ENCODE results near the gene DENND1A. TPM values are rescaled to one million over a fixed set of nuclear protein-coding genes. Genes with fewer than 3 reads are reported as not detected.

The DENND1A gene
- polyA plus RNA-seq, 2 of the 4 experiments (the other 2 are of a cell fraction): 15.1 to 21.9 TPM

GRCh38 chr9:123419091-123419490 is 510.8 kb downstream of the DENND1A start:
- FAIRE-seq: no peak
- H3K27ac ChIP-seq: no peak overlapping the region
- DNase-seq (ENCODE audit: low read depth in 1 of 2, low spot score in 1 of 2): no peak
- H3K4me3 ChIP-seq: no peak overlapping the region
- TF ChIP-seq RAD21 (conservative IDR thresholded peaks at IDR 0.05 in 1 of 2, IDR thresholded peaks at IDR 0.05 in 1 of 2) (no peak), JUN (IDR thresholded peaks at IDR 0.05) (no peak), FOXS1 (CRISPR knock-in tag; IDR thresholded peaks at IDR 0.05) (no peak), NFE2L2 (conservative IDR thresholded peaks at IDR 0.05; ENCODE audit: low read length) (no peak), GATA3 (IDR thresholded peaks at IDR 0.05; ENCODE audit: borderline replicate concordance) (no peak), PHF8 (IDR thresholded peaks at IDR 0.05; ENCODE audit: borderline replicate concordance, low read depth) (no peak), FOSL2 (IDR thresholded peaks at IDR 0.05) (no peak), FOSL2 (CRISPR knock-in tag; IDR thresholded peaks at IDR 0.05) (no peak), PBX3 (IDR thresholded peaks at IDR 0.05) (no peak), CHD4 (IDR thresholded peaks at IDR 0.05; ENCODE audit: borderline replicate concordance) (no peak), NPAS2 (CRISPR knock-in tag; IDR thresholded peaks at IDR 0.05; ENCODE audit: borderline replicate concordance) (no peak), MAZ (IDR thresholded peaks at IDR 0.05; ENCODE audit: borderline replicate concordance, low read depth, low read length) (no peak), HMGXB4 (CRISPR knock-in tag; IDR thresholded peaks at IDR 0.05; ENCODE audit: borderline replicate concordance) (no peak), HOXB5 (CRISPR knock-in tag; IDR thresholded peaks at IDR 0.05) (no peak), ZNF302 (CRISPR knock-in tag; IDR thresholded peaks at IDR 0.05) (no peak), E2F6 (IDR thresholded peaks at IDR 0.05; ENCODE audit: borderline replicate concordance, low read depth) (no peak), KDM5A (IDR thresholded peaks at IDR 0.05) (no peak), MAX (IDR thresholded peaks at IDR 0.05) (no peak), KDM1A (IDR thresholded peaks at IDR 0.05; ENCODE audit: low read depth) (no peak)
- ChIA-PET CTCF (no interaction called here), POLR2A (no interaction called here)
- H3K9me3 ChIP-seq: no peaks in the 10 kb centered on the region
- H3K4me2 ChIP-seq: no peak overlapping the region
- no peaks in the 10 kb centered on the region for H3K4me1 ChIP-seq
- WGBS (ENCODE audit: missing lambda C conversion rate): 72% methylated on average over 4 of the region's 4 CpGs
- no peak for ATAC-seq

GRCh38 chr9:123418506-123418905 is 511.4 kb downstream of the DENND1A start:
- TF ChIP-seq NFE2L2 (conservative IDR thresholded peaks at IDR 0.05; ENCODE audit: low read length): no peak
- no peak for TF ChIP-seq FOSL2 (IDR thresholded peaks at IDR 0.05)
- TF ChIP-seq FOSL2 (CRISPR knock-in tag; IDR thresholded peaks at IDR 0.05): no peak
- no peak for TF ChIP-seq NPAS2 (CRISPR knock-in tag; IDR thresholded peaks at IDR 0.05; ENCODE audit: borderline replicate concordance)
- TF ChIP-seq KDM5A (IDR thresholded peaks at IDR 0.05): no peak
- TF ChIP-seq CHD2 (IDR thresholded peaks at IDR 0.05; ENCODE audit: low read length, partially characterized antibody): no peak
- no peak for DNase-seq (ENCODE audit: low read depth in 1 of 2, low spot score in 1 of 2)
- Histone ChIP-seq H3K27ac (no peak overlapping the region), H3K4me2 (no peak overlapping the region), H3K4me1 (no peaks in the 10 kb centered on the region), H3K9me3 (no peaks in the 10 kb centered on the region), H3K4me3 (no peak overlapping the region)
- WGBS (ENCODE audit: missing lambda C conversion rate): 85% methylated on average over 9 of the region's 10 CpGs
- ChIA-PET POLR2A (no interaction called here), CTCF (no interaction called here)
- ATAC-seq: no peak
- no peak for FAIRE-seq

- DNase-seq (ENCODE audit: low read depth in 1 of 2, low spot score in 1 of 2) (no peak), ATAC-seq (no peak), FAIRE-seq (no peak)
- Histone ChIP-seq H3K27ac (no peak overlapping the region), H3K4me1 (no peaks in the 10 kb centered on the region), H3K4me2 (no peak overlapping the region), H3K4me3 (no peak overlapping the region), H3K9me3 (no peaks in the 10 kb centered on the region)
- TF ChIP-seq HOXB5 (CRISPR knock-in tag; IDR thresholded peaks at IDR 0.05) (no peak), NFE2L2 (conservative IDR thresholded peaks at IDR 0.05; ENCODE audit: low read length) (no peak), HDAC2 (IDR thresholded peaks at IDR 0.05) (no peak), ATOH8 (CRISPR knock-in tag; IDR thresholded peaks at IDR 0.05; ENCODE audit: low read depth) (no peak), EHF (CRISPR knock-in tag; IDR thresholded peaks at IDR 0.05) (no peak), CEBPB (IDR thresholded peaks at IDR 0.05) (no peak), CHD2 (IDR thresholded peaks at IDR 0.05; ENCODE audit: low read length, partially characterized antibody) (no peak), KDM1A (IDR thresholded peaks at IDR 0.05; ENCODE audit: low read depth) (no peak)
- ChIA-PET POLR2A (no interaction called here), CTCF (interaction anchor here (2.5 kb wide), 1 partner anchor 18 kb away, joined by 7 read pairs; no protein-coding TSS in a partner anchor)
- WGBS (ENCODE audit: missing lambda C conversion rate): 86% methylated on average over 5 of the region's 5 CpGs
These were observed 511.9 kb downstream of the DENND1A start for GRCh38 chr9:123418052-123418430.
